Small intestine (tissue), 7 donors: ENCODE results near the gene ENTREP3. TPM values are rescaled to one million over a fixed set of nuclear protein-coding genes. Genes with fewer than 3 reads are reported as not detected.

Experiments used
- DNase-seq, 2 donors: peaks; one replicate each; pipeline versions ENCODE4 v3.0.0 to v3.0.0-alpha.2; 2013
- FAIRE-seq: peaks from 2 replicates; lab custom pipeline; 2012; peaks lifted over from hg19 to GRCh38; lab: Jason Lieb, UNC
- H3K27ac ChIP-seq, 3 donors: one replicate each; pipeline ENCODE4 v1.5.1; 2013; ENCODE audit warnings: low read length in 2 of 3, mild to moderate bottlenecking in 2 of 3, control low read depth in 1 of 3, inconsistent platforms in 1 of 3, low read depth in 1 of 3, moderate library complexity in 1 of 3
- H3K27me3 ChIP-seq, 3 donors: one replicate each; pipeline ENCODE4 v1.6.1; 2013; ENCODE audit warnings: low read length in 3 of 3, inconsistent platforms in 1 of 3; ENCODE audit not compliant: control insufficient read depth in 3 of 3, insufficient read depth in 3 of 3
- H3K36me3 ChIP-seq, 3 donors: one replicate each; pipeline ENCODE4 v1.6.1; 2013; ENCODE audit warnings: low read length in 3 of 3, inconsistent platforms in 1 of 3, low read depth in 1 of 3, mild to moderate bottlenecking in 1 of 3, moderate library complexity in 1 of 3; ENCODE audit not compliant: control insufficient read depth in 3 of 3, insufficient read depth in 2 of 3
- H3K4me1 ChIP-seq, 3 donors: one replicate each; pipeline ENCODE4 v1.6.1; 2013; ENCODE audit warnings: low read length in 2 of 3, inconsistent platforms in 1 of 3, low read depth in 1 of 3, mild to moderate bottlenecking in 1 of 3, moderate library complexity in 1 of 3; ENCODE audit not compliant: control insufficient read depth in 3 of 3, insufficient read depth in 2 of 3
- H3K4me3 ChIP-seq, 3 donors: one replicate each; pipeline ENCODE4 v1.5.1; 2013; ENCODE audit warnings: low read length in 3 of 3, control low read depth in 1 of 3, inconsistent platforms in 1 of 3, low read depth in 1 of 3, mild to moderate bottlenecking in 1 of 3, moderate library complexity in 1 of 3
- H3K9me3 ChIP-seq, 2 donors: one replicate each; pipeline ENCODE4 v1.6.1; 2013; ENCODE audit warnings: low read depth in 1 of 2, low read length in 1 of 2; ENCODE audit not compliant: control insufficient read depth in 2 of 2, insufficient read depth in 1 of 2
- WGBS, 3 donors: extraction: QIAGEN DNeasy Blood & Tissue Kit; methylation state at CpG; one replicate each; pipeline ENCODE4 v1.1.7; 2013; 5-methylcytosine and 5-hydroxymethylcytosine counted together
- polyA plus RNA-seq, 4 donors: library from polyadenylated mRNA; stranded (reverse) in 3 of 4; unstranded in 1 of 4; fragments of 200-250 nt in 3 of 4; fragments of 120-200 nt in 1 of 4; gene quantifications; one replicate each; pipeline versions ENCODE4 v1.2.1 to v1.2.3, GENCODE V29; 2013
- donor health status: healthy with polysubstance abuse.
- donor health status: control.
- donor health status: control.
- donor health status: Bipolar disorder and iron deficiency.
- donor health status: healthy.

The ENTREP3 gene
- polyA plus RNA-seq, 4 donors = 14.3 to 21.3 (median 16.8) TPM

GRCh38 chr1:155285063-155285462 is 29.8 kb upstream of the ENTREP3 start:
- no peak for DNase-seq
- H3K27me3 ChIP-seq = no peaks in the 10 kb centered on the region
- H3K27ac ChIP-seq = no peak overlapping the region
- FAIRE-seq = no peak
- 91 to 94% (median 93%) methylated on average over 14 of the region's 14 CpGs for WGBS, 3 donors
- no peaks in the 10 kb centered on the region for H3K4me1 ChIP-seq
- no peak overlapping the region for H3K4me3 ChIP-seq
- peaks cover 0 to 67% (median 0%) of the 10 kb centered on the region in 3 donors for H3K36me3 ChIP-seq
- no peaks in the 10 kb centered on the region for H3K9me3 ChIP-seq

- DNase-seq (no peak), FAIRE-seq (no peak)
- Histone ChIP-seq H3K4me1 (no peaks in the 10 kb centered on the region), H3K27me3 (no peaks in the 10 kb centered on the region), H3K9me3 (no peaks in the 10 kb centered on the region), H3K27ac (no peak overlapping the region), H3K4me3 (no peak overlapping the region), H3K36me3 (peaks cover 0 to 65% (median 0%) of the 10 kb centered on the region in 3 donors)
- 92 to 96% (median 93%) methylated on average over 12 of the region's 12 CpGs for WGBS, 3 donors
Observed at GRCh38 chr1:155284476-155284875, 29.2 kb upstream of the ENTREP3 start.

- Histone ChIP-seq H3K36me3 (peaks cover 0 to 50% (median 0%) of the 10 kb centered on the region in 3 donors), H3K4me3 (no peak overlapping the region), H3K4me1 (peaks cover 0 to 8% (median 0%) of the 10 kb centered on the region in 3 donors), H3K27ac (no peak overlapping the region), H3K27me3 (no peaks in the 10 kb centered on the region), H3K9me3 (no peaks in the 10 kb centered on the region)
- DNase-seq (no peak), FAIRE-seq (no peak)
- WGBS, 3 donors = 95 to 98% (median 97%) methylated on average over 29 of the region's 29 CpGs
Observed at GRCh38 chr1:155282488-155283091, 27.3 kb upstream of the ENTREP3 start.

- WGBS, 3 donors = 81 to 89% (median 87%) methylated on average over 2 of the region's 2 CpGs
- H3K27me3 ChIP-seq = no peaks in the 10 kb centered on the region
- H3K27ac ChIP-seq = no peak overlapping the region
- H3K4me1 ChIP-seq = peaks cover 0 to 8% (median 0%) of the 10 kb centered on the region in 3 donors
- no peaks in the 10 kb centered on the region for H3K9me3 ChIP-seq
- no peak for FAIRE-seq
- peaks cover 0 to 23% (median 0%) of the 10 kb centered on the region in 3 donors for H3K36me3 ChIP-seq
- H3K4me3 ChIP-seq = no peak overlapping the region
- no peak for DNase-seq
Observed at GRCh38 chr1:155279268-155279667, 24.0 kb upstream of the ENTREP3 start.

GRCh38 chr1:155278689-155279160 is 23.4 kb upstream of the ENTREP3 start:
- FAIRE-seq (no peak), DNase-seq (no peak)
- WGBS, 3 donors = 60 to 68% (median 67%) methylated on average over 10 of the region's 10 CpGs
- Histone ChIP-seq H3K27me3 (no peaks in the 10 kb centered on the region), H3K9me3 (no peaks in the 10 kb centered on the region), H3K4me3 (peak overlapping the region in 1 of 3 donors; percentile 68), H3K36me3 (peaks cover 0 to 18% (median 0%) of the 10 kb centered on the region in 3 donors), H3K27ac (no peak overlapping the region), H3K4me1 (peaks cover 0 to 8% (median 0%) of the 10 kb centered on the region in 3 donors)

GRCh38 chr1:155277902-155278688 is 22.8 kb upstream of the ENTREP3 start:
- WGBS, 3 donors = 0 to 1% (median 1%) methylated on average over 23 to 29 of the region's 29 CpGs
- peak overlapping the region; percentile 31 to 80 (median 68) for H3K4me3 ChIP-seq
- H3K36me3 ChIP-seq = peaks cover 0 to 17% (median 0%) of the 10 kb centered on the region in 3 donors
- no peaks in the 10 kb centered on the region for H3K9me3 ChIP-seq
- FAIRE-seq (no peak), DNase-seq (peak; percentile 73 to 84)
- no peaks in the 10 kb centered on the region for H3K27me3 ChIP-seq
- peak overlapping the region in 1 of 3 donors; percentile 62 for H3K27ac ChIP-seq
- peaks cover 0 to 8% (median 0%) of the 10 kb centered on the region in 3 donors for H3K4me1 ChIP-seq

GRCh38 chr1:155277070-155277901 is 22.0 kb upstream of the ENTREP3 start, which contains the start of gene HCN3:
Gene HCN3 (plus strand): TSS chr1:155277463. CDS start chr1:155277591, 128 bp downstream.
- DNase-seq (peak; percentile 98 to 99), FAIRE-seq (no peak)
- Histone ChIP-seq H3K4me3 (peak within 1 kb of the TSS; percentile 31 to 80 (median 68)), H3K4me1 (peaks cover 0 to 10% (median 3%) of the 10 kb centered on the region in 3 donors), H3K9me3 (no peaks in the 10 kb centered on the region), H3K27ac (peak within 1 kb of the TSS in 1 of 3 donors; percentile 62), H3K27me3 (no peaks in the 10 kb centered on the region), H3K36me3 (peaks cover 0 to 10% (median 0%) of the 10 kb centered on the region in 3 donors)
- 1 to 2% (median 1%) methylated on average over 64 to 68 of the region's 68 CpGs for WGBS, 3 donors
